ENCODE measurements around the gene WDR6.

DNA sequence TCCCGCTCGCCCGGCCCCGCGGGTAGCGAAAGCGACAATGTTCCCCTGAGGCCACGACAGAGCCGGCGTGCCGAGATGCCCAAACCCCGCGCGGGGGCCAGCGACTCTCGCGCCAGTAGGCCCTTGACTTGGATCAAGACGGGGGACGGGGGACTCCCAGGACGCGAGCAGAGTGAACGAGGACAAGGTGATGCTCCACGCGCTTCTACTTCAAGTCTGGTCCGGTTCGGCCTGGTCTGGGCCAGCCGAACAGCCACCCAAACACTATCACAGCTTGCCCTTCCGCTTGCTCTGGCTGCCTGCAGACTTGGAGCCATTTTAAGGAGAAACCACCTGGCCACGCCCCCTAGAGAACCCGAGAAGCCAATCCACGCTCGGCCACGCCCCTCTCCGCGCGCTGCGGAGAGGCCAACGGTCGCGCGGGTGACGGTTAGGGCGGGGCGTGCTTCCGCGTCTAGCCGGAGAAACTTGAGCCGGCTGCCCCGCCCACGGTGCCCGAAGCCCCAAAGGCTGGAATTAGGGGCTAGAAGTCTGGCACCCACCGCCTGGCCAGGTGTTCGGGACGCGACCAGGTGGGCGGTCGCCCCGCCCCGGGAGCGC lies 14.1 kb downstream of the WDR6 start:
- TF ChIP-seq ZNF24 (IDR thresholded peaks at IDR 0.05), result no peak
- no peak for TF ChIP-seq MXI1 (IDR thresholded peaks at IDR 0.05; ENCODE audit: low read depth, low read length)
- TF ChIP-seq SMARCE1 (IDR thresholded peaks at IDR 0.05), result no peak
- TF ChIP-seq, protein P1, sequence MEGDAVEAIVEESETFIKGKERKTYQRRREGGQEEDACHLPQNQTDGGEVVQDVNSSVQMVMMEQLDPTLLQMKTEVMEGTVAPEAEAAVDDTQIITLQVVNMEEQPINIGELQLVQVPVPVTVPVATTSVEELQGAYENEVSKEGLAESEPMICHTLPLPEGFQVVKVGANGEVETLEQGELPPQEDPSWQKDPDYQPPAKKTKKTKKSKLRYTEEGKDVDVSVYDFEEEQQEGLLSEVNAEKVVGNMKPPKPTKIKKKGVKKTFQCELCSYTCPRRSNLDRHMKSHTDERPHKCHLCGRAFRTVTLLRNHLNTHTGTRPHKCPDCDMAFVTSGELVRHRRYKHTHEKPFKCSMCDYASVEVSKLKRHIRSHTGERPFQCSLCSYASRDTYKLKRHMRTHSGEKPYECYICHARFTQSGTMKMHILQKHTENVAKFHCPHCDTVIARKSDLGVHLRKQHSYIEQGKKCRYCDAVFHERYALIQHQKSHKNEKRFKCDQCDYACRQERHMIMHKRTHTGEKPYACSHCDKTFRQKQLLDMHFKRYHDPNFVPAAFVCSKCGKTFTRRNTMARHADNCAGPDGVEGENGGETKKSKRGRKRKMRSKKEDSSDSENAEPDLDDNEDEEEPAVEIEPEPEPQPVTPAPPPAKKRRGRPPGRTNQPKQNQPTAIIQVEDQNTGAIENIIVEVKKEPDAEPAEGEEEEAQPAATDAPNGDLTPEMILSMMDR (IDR thresholded peaks at IDR 0.05 in 2 of 3, conservative IDR thresholded peaks at IDR 0.05 in 1 of 3; ENCODE audit: insufficient read depth in 2 of 3, low read depth in 1 of 3, low read length in 3 of 3), result no peak
- no peak for TF ChIP-seq EZH2 (IDR thresholded peaks at IDR 0.05; ENCODE audit: borderline replicate concordance, low read depth, low read length)
- TF ChIP-seq JUNB (CRISPR knock-in tag; conservative IDR thresholded peaks at IDR 0.05), result no peak
